Measurements from ENCODE around the gene REL. TPM values are rescaled to one million over a fixed set of nuclear protein-coding genes. Genes with fewer than 3 reads are reported as not detected.

REL gene
- total RNA-seq, 1 donor from 2014 or later: 29.8 TPM

GRCh38 chr2:60948926-60949579 is 67.7 kb downstream of the REL start:
- H3K27ac Mint-ChIP-seq: no peak overlapping the region
- peaks cover 3% of the 10 kb centered on the region for H3K4me1 Mint-ChIP-seq
- no peak overlapping the region for H3K4me3 Mint-ChIP-seq
- TF ChIP-seq CTCF (IDR thresholded peaks at IDR 0.05; ENCODE audit: unreplicated experiment): no peak
- DNase-seq (ENCODE audit: low spot score in 2 of 2, unreplicated experiment in 2 of 2): no peak
- H3K27me3 Mint-ChIP-seq (ENCODE audit: low read depth): no peaks in the 10 kb centered on the region
- peaks cover 34% of the 10 kb centered on the region for H3K36me3 Mint-ChIP-seq
- peaks cover 11% of the 10 kb centered on the region for H3K9me3 Mint-ChIP-seq

GRCh38 chr2:60954139-60954538 is 72.8 kb downstream of the REL start:
- no peak overlapping the region for H3K4me3 Mint-ChIP-seq
- H3K27me3 Mint-ChIP-seq (ENCODE audit: low read depth): no peaks in the 10 kb centered on the region
- no peaks in the 10 kb centered on the region for H3K9me3 Mint-ChIP-seq
- H3K36me3 Mint-ChIP-seq: peaks cover 26% of the 10 kb centered on the region
- no peak for TF ChIP-seq CTCF (IDR thresholded peaks at IDR 0.05; ENCODE audit: unreplicated experiment)
- no peak for DNase-seq (ENCODE audit: low spot score in 2 of 2, unreplicated experiment in 2 of 2)
- H3K27ac Mint-ChIP-seq: no peak overlapping the region
- H3K4me1 Mint-ChIP-seq: peaks cover 1% of the 10 kb centered on the region

GRCh38 chr2:60957224-60957623 is 75.8 kb downstream of the REL start:
- Mint-ChIP-seq H3K4me1 (peaks cover 3% of the 10 kb centered on the region), H3K27me3 (ENCODE audit: low read depth) (no peaks in the 10 kb centered on the region), H3K27ac (no peak overlapping the region), H3K36me3 (peaks cover 14% of the 10 kb centered on the region), H3K9me3 (no peaks in the 10 kb centered on the region), H3K4me3 (no peak overlapping the region)
- TF ChIP-seq CTCF (IDR thresholded peaks at IDR 0.05; ENCODE audit: unreplicated experiment): no peak
- no peak for DNase-seq (ENCODE audit: low spot score in 2 of 2, unreplicated experiment in 2 of 2)

GRCh38 chr2:60957643-60958042 is 76.3 kb downstream of the REL start:
- Mint-ChIP-seq H3K4me1 (peaks cover 5% of the 10 kb centered on the region), H3K9me3 (no peaks in the 10 kb centered on the region), H3K4me3 (no peak overlapping the region), H3K36me3 (peaks cover 14% of the 10 kb centered on the region), H3K27me3 (ENCODE audit: low read depth) (no peaks in the 10 kb centered on the region), H3K27ac (no peak overlapping the region)
- no peak for TF ChIP-seq CTCF (IDR thresholded peaks at IDR 0.05; ENCODE audit: unreplicated experiment)
- DNase-seq (ENCODE audit: low spot score in 2 of 2, unreplicated experiment in 2 of 2): no peak

GRCh38 chr2:60958361-60958760 is 77.0 kb downstream of the REL start:
- Mint-ChIP-seq H3K9me3 (no peaks in the 10 kb centered on the region), H3K4me3 (no peak overlapping the region), H3K4me1 (peaks cover 11% of the 10 kb centered on the region), H3K36me3 (peaks cover 9% of the 10 kb centered on the region), H3K27me3 (ENCODE audit: low read depth) (no peaks in the 10 kb centered on the region), H3K27ac (peak overlapping the region; percentile 21)
- no peak for TF ChIP-seq CTCF (IDR thresholded peaks at IDR 0.05; ENCODE audit: unreplicated experiment)
- DNase-seq (ENCODE audit: low spot score in 2 of 2, unreplicated experiment in 2 of 2): no peak

- Mint-ChIP-seq H3K36me3 (peaks cover 6% of the 10 kb centered on the region), H3K4me1 (peaks cover 11% of the 10 kb centered on the region), H3K4me3 (no peak overlapping the region), H3K27ac (no peak overlapping the region), H3K27me3 (ENCODE audit: low read depth) (no peaks in the 10 kb centered on the region), H3K9me3 (no peaks in the 10 kb centered on the region)
- TF ChIP-seq CTCF (IDR thresholded peaks at IDR 0.05; ENCODE audit: unreplicated experiment): no peak
- no peak for DNase-seq (ENCODE audit: low spot score in 2 of 2, unreplicated experiment in 2 of 2)
These were observed 77.4 kb downstream of the REL start for GRCh38 chr2:60958800-60959199.
